ENCODE results near the gene SMAP1.
"Not testable (repeated sequence)": the region's sequence is repeated elsewhere in the genome, so short reads cannot be mapped to it uniquely, and the experiment has no call there.

Gene SMAP1

GRCh38 chr6:70739534-70739933 is 71.9 kb downstream of the SMAP1 start:
- DNase-seq (ENCODE audit: low spot score): no peak
- ChIA-PET CTCF (no interaction called here), POLR2A (ENCODE audit: low non-redundant PET) (no interaction called here)
- H3K27ac ChIP-seq: no peak overlapping the region
- TF ChIP-seq CTCF (conservative IDR thresholded peaks at IDR 0.05; ENCODE audit: low read depth): no peak

GRCh38 chr6:70740746-70741145 is 73.1 kb downstream of the SMAP1 start:
- H3K27ac ChIP-seq; DNase-seq (ENCODE audit: low spot score): not testable (repeated sequence)
- CTCF ChIA-PET: interaction anchor here (0.5 kb wide), 1 partner anchor 38 kb away, joined by 4 read pairs; no protein-coding TSS in a partner anchor
- POLR2A ChIA-PET (ENCODE audit: low non-redundant PET): interaction anchor here (0.7 kb wide), 1 partner anchor 11 kb away, joined by 3 read pairs; no protein-coding TSS in a partner anchor

DNA sequence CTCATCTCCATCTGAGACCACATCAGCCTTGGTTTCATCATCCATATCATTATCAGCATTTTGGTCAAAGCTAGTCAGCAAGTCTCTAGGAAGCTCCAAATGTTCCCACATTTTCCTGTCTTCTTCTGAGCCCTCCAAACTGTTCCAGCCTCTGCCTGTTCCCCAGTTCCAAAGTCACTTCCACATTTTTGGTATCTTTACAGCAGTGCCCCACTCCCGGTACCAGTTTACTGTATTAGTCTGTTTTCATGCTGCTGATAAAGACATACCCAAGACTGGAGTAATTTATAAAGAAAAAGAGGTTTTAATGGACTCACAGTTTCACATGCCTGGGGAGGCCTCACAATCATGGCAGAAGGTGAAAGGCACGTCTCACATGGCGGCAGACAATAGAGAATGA is 74.8 kb downstream of the SMAP1 start:
- CTCF ChIA-PET; H3K27ac ChIP-seq; DNase-seq (ENCODE audit: low spot score); POLR2A ChIA-PET (ENCODE audit: low non-redundant PET): not testable (repeated sequence)

DNA sequence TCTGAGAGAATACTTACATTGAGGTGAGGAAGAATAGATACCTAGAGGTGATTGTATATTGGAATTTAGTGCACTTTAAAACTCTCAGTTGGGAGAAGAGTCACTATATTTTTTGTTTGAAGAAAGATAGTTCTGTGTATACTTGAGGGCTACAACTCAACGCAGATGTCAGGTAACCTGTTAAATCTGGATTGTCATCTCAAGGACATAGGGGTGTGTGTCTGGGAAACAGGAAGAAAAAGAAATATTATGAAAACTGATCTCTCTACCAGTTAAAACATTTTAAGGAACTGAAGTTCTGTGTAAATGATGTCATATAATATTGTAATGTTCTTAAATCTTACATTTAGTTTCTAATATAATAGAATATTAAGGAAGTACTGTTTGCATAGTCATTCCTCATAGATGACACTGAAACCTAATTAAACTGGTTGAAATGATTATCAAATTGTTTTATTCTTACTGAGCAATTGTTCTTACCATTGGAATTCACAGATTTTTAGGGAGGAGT is 86.2 kb downstream of the SMAP1 start:
- CTCF ChIA-PET: no interaction called here
- no peak for TF ChIP-seq CTCF (conservative IDR thresholded peaks at IDR 0.05; ENCODE audit: low read depth)
- no peak for DNase-seq (ENCODE audit: low spot score)
- POLR2A ChIA-PET (ENCODE audit: low non-redundant PET): no interaction called here
- H3K27ac ChIP-seq: no peak overlapping the region

- no peak for TF ChIP-seq CTCF (conservative IDR thresholded peaks at IDR 0.05; ENCODE audit: low read depth)
- ChIA-PET POLR2A (ENCODE audit: low non-redundant PET) (interaction anchor here (0.5 kb wide), 1 partner anchor 21 kb away, joined by 6 read pairs; no protein-coding TSS in a partner anchor), CTCF (no interaction called here)
- DNase-seq (ENCODE audit: low spot score): no peak
- no peak overlapping the region for H3K27ac ChIP-seq
Measured at GRCh38 chr6:70758883-70759282, 91.2 kb downstream of the SMAP1 start.

GRCh38 chr6:70763754-70764510 is 96.2 kb downstream of the SMAP1 start:
- no peak overlapping the region for H3K27ac ChIP-seq
- no peak for TF ChIP-seq CTCF (conservative IDR thresholded peaks at IDR 0.05; ENCODE audit: low read depth)
- DNase-seq (ENCODE audit: low spot score): no peak
- POLR2A ChIA-PET (ENCODE audit: low non-redundant PET): interaction anchor here (0.6 kb wide), 1 partner anchor 11 kb away, joined by 3 read pairs; no protein-coding TSS in a partner anchor
- CTCF ChIA-PET: interaction anchor here (0.6 kb wide), 3 partner anchors 157 to 278 kb away, joined by 3 to 4 read pairs (median 3); no protein-coding TSS in a partner anchor

DNA sequence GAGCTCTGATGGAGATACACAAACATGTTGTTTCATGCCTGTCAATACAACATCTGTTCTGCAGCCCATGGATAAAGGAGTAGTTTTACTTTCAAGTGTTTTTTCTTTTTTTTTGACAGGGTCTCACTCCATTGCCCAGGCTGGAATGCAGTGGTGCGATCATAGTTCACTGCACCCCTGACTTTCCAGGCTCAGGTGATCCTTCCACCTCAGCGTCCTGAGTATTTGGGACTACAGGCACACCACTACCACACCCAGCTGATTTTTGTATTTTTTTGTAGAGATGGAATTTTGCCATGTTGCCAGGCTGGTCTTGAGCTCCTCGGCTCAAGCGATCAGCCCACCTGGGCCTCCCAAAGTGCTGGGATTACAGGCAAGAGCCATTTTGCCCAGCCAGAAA is 97.0 kb downstream of the SMAP1 start:
- ChIA-PET POLR2A (ENCODE audit: low non-redundant PET) (no interaction called here), CTCF (interaction anchor here (0.6 kb wide), 1 partner anchor 279 kb away, joined by 3 read pairs; no protein-coding TSS in a partner anchor)
- H3K27ac ChIP-seq: no peak overlapping the region
- no peak for TF ChIP-seq CTCF (conservative IDR thresholded peaks at IDR 0.05; ENCODE audit: low read depth)
- no peak for DNase-seq (ENCODE audit: low spot score)

DNA sequence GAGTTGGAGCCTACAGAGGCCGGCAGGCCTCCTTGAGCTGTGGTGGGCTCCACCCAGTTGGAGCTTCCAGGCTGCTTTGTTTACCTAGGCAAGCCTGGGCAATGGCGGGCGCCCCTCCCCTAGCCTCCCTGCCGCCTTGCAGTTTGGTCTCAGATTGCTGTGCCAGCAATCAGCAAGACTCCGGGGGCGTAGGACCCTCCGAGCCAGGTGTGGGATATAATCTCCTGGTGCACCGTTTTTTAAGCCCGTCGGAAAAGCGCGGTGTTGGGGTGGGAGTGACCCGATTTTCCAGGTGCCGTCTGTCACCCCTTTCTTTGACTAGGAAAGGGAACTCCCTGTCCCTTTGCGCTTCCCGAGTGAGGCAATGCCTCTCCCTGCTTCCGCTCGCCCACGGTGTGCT is 103.7 kb downstream of the SMAP1 start:
- H3K27ac ChIP-seq; DNase-seq (ENCODE audit: low spot score); POLR2A ChIA-PET (ENCODE audit: low non-redundant PET); CTCF ChIA-PET: not testable (repeated sequence)
